GM08714 (cell line): ENCODE measurements around the gene TMEM151A.
"Not testable (repeated sequence)": the region's sequence is repeated elsewhere in the genome, so short reads cannot be mapped to it uniquely, and the experiment has no call there.

Experiments
- H3K4me3 ChIP-seq: fragments of 200-500 bp; sonication (Bioruptor generic); 2 replicates; pipeline ENCODE4 v1.5.1; 2014; ENCODE audit warnings: mild to moderate bottlenecking, low read length, inconsistent platforms
- ZNF274 ChIP-seq: IDR thresholded peaks from 2 replicates; pipeline ENCODE4 v1.6.1; 2012; ENCODE audit warnings: mild to moderate bottlenecking, low read depth, low read length

TMEM151A gene

DNA sequence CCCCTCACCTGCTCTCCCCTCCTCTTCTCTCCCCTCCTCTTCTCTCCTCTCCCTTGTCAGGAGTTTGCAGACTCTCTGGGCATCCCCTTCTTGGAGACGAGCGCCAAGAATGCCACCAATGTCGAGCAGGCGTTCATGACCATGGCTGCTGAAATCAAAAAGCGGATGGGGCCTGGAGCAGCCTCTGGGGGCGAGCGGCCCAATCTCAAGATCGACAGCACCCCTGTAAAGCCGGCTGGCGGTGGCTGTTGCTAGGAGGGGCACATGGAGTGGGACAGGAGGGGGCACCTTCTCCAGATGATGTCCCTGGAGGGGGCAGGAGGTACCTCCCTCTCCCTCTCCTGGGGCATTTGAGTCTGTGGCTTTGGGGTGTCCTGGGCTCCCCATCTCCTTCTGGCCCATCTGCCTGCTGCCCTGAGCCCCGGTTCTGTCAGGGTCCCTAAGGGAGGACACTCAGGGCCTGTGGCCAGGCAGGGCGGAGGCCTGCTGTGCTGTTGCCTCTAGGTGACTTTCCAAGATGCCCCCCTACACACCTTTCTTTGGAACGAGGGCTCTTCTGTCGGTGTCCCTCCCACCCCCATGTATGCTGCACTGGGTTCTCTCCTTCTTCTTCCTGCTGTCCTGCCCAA lies 15.6 kb upstream of the TMEM151A start:
- no peak for TF ChIP-seq ZNF274

GRCh38 chr11:66276619-66277018 lies 15.1 kb upstream of the TMEM151A start:
- not testable (repeated sequence) for H3K4me3 ChIP-seq

More for the DNA sequence above, 15.6 kb upstream of the TMEM151A start:
- H3K4me3 ChIP-seq, result no peak overlapping the region

- H3K4me3 ChIP-seq, result not testable (repeated sequence)
These were observed 14.6 kb upstream of the TMEM151A start for GRCh38 chr11:66277064-66277463.

GRCh38 chr11:66277471-66278362 lies 14.0 kb upstream of the TMEM151A start, which contains the start of gene CNIH2:
TSS of gene CNIH2 (plus strand) at chr11:66278175. CDS start at chr11:66278457, 282 bp downstream.
- peak within 1 kb of the TSS; percentile 24; the same call in 1 of the 2 replicates for H3K4me3 ChIP-seq
- no peak for TF ChIP-seq ZNF274

GRCh38 chr11:66278363-66279091 lies 13.2 kb upstream of the TMEM151A start:
- no peak for TF ChIP-seq ZNF274
- no peak overlapping the region for H3K4me3 ChIP-seq

GRCh38 chr11:66279092-66279734 lies 12.5 kb upstream of the TMEM151A start:
- no peak for TF ChIP-seq ZNF274
- no peak overlapping the region for H3K4me3 ChIP-seq

GRCh38 chr11:66280428-66280827 lies 11.3 kb upstream of the TMEM151A start:
- no peak for TF ChIP-seq ZNF274
- no peak overlapping the region for H3K4me3 ChIP-seq

- TF ChIP-seq ZNF274, result no peak
These were observed 10.7 kb upstream of the TMEM151A start for GRCh38 chr11:66281001-66281400.

DNA sequence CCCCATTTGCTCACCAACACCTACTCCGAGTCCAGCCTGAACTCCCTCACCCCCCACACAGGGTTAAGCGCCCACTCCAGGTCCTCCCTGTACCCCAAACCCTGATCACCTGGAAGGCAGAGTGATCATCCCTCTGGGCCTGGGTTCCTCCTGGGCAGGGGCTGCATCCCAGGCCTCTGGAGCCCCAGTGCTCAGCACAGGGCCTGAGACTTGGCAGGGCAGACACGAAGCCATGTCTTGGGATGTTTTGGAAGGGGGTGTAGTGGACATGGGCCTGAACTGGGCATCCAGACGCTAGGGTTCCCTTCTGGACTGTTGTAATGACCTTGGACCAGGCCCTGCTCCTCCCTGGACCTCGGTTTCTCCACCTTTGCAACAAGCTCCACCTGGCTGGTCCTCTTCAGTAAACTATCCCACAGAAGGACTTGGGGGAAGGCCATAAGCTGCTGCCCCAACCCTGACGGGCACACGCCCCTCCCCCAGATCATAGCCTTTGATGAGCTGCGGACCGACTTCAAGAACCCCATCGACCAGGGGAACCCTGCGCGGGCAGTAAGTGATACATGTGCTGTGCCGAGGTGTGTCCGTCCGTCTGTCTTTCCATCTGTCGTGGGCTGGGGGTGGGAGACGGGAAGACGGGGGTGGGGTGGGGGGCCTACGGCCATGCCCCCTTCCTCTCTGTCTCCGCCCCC lies 9.8 kb upstream of the TMEM151A start:
- no peak overlapping the region for H3K4me3 ChIP-seq
- no peak for TF ChIP-seq ZNF274

More at GRCh38 chr11:66281001-66281400, 10.7 kb upstream of the TMEM151A start:
- no peak overlapping the region for H3K4me3 ChIP-seq

- no peak overlapping the region for H3K4me3 ChIP-seq
- no peak for TF ChIP-seq ZNF274
These were observed 8.9 kb upstream of the TMEM151A start for GRCh38 chr11:66282468-66283455.

DNA sequence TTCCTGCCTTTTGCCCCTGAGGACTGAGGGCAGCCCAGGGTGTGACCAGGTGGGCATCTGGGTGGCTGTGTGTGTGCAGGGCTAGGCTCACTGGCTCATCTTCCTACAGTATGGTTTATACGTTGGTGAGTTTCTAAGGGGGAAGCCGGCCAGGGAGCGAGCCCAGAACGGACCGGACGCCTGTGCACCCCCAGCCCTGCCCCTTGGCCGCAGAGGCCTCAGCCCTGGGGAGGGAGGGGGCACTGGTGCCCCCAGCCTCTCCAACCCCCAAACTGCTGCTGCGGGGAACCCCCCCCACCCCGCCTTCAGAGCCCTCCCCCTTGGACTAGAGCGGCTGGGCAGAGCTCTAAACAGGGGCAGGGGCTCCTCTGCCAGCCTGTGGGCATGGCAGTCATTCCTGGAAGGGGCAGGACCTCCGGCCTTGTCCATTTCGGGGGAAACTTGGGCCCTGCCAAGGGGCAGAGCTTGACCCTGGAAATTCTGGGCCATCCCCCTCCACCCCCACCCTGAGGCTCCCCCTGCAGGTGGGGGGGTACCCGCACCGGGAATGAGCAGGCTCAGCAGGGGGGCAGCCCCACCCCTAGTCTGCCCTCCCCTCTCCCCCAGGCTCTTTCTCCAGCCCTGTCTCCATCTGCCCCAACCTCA lies 8.1 kb upstream of the TMEM151A start:
- no peak for TF ChIP-seq ZNF274
- H3K4me3 ChIP-seq, result no peak overlapping the region

- H3K4me3 ChIP-seq, result no peak overlapping the region
- no peak for TF ChIP-seq ZNF274
These were observed 7.1 kb upstream of the TMEM151A start for GRCh38 chr11:66284526-66285078.
